Muscle of leg (tissue), 11 donors: ENCODE results near the gene NDUFS2. TPM values are rescaled to one million over a fixed set of nuclear protein-coding genes. Genes with fewer than 3 reads are reported as not detected.

Source experiments
- DNase-seq: peaks from one replicate; pipeline ENCODE4 v3.0.0; 2013
- H3K27ac ChIP-seq: one replicate; pipeline ENCODE4 v1.5.1; 2013; ENCODE audit warnings: mild to moderate bottlenecking, low read length, control low read depth
- H3K27me3 ChIP-seq: one replicate; pipeline ENCODE4 v1.6.1; 2013; ENCODE audit warnings: low read length; ENCODE audit not compliant: control insufficient read depth, insufficient read depth
- H3K36me3 ChIP-seq: one replicate; pipeline ENCODE4 v1.6.1; 2013; ENCODE audit warnings: low read length; ENCODE audit not compliant: control insufficient read depth, insufficient read depth
- H3K4me1 ChIP-seq: one replicate; pipeline ENCODE4 v1.6.1; 2013; ENCODE audit warnings: low read length; ENCODE audit not compliant: control insufficient read depth, insufficient read depth
- H3K4me3 ChIP-seq: one replicate; pipeline ENCODE4 v1.5.1; 2013; ENCODE audit warnings: low read length, control low read depth
- H3K9me3 ChIP-seq: replicated peaks from 2 replicates; pipeline ENCODE4 v1.6.1; 2013; ENCODE audit warnings: low read depth, low read length; ENCODE audit not compliant: control insufficient read depth
- WGBS: methylation state at CpG from one replicate; pipeline ENCODE4 v1.1.5; 2013; ENCODE audit warnings: missing lambda C conversion rate; ENCODE audit not compliant: insufficient coverage; 5-methylcytosine and 5-hydroxymethylcytosine counted together
- polyA plus RNA-seq, 8 donors: library from polyadenylated mRNA; unstranded; fragments of 120-200 nt; gene quantifications; one replicate each; pipeline versions ENCODE4 v1.2.1 to v1.2.3, GENCODE V29; 2013; ENCODE audit warnings: inconsistent platforms in 1 of 8, low replicate concordance in 1 of 8; ENCODE audit not compliant: insufficient read length in 8 of 8, insufficient read depth in 1 of 8
- total RNA-seq: library from RNA; stranded (reverse); fragments of 120-200 nt; gene quantifications from one replicate; pipeline ENCODE4 v1.2.4, GENCODE V29; 2013

Gene NDUFS2
- total and polyA plus RNA-seq, 9 donors, result 84.4 to 163 (median 146) TPM

DNA sequence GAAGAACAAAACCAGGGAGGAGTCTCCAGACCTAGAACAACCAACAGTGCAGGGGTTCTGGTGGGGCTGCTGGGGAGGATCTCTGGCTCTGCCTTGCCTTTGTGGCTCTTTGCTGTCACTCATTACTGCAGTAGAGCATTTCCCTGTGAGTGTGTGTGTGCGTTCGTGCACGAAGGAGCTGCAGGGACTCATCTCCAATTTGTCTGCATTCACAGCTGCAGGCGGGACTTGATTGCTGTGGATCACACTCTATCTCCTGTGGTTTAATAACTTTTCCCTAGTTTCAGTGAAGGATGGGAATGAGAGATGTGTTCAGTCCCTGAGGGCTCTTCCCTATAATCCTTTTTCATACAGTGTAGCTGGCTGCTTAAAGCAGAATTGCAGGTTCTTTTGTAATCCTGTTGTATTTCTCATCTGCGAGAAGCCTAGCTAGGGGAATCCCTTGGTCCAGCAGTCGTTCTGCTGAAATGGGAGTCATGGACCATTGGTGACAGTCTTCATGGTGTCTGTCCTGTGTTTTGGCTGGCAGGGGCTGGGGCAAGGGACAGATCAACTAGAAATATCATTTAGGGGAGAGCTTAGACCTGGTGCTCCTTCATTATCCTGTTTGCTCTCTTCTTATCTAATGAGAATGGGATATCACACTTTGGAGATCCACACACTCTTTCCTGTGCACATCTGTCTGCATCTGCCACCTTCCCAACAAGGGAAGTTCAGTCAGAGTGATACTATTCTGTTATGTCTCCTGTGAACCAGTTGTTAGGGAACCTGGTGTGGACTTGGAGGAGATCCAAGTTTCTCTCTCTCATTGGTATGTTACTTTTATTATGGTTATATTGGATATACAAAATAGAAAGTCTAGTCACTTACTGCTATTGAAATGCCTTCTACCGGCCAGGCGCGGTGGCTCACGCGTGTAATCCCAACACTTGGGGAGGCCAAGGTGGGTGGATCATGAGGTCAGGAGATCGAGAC, 59.4 kb downstream of the NDUFS2 start:
- Histone ChIP-seq H3K4me3 (no peak overlapping the region), H3K4me1 (peaks cover 24% of the 10 kb centered on the region), H3K27ac (no peak overlapping the region), H3K9me3 (peaks cover 9% of the 10 kb centered on the region), H3K36me3 (no peaks in the 10 kb centered on the region), H3K27me3 (peaks cover 40% of the 10 kb centered on the region)
- DNase-seq, result no peak
- WGBS, result 45% methylated on average over 2 of the region's 12 CpGs

Other genes with a start within 250 kb of the NDUFS2 start
- not detected for gene ITLN2, start 247.6 kb upstream of the NDUFS2 start, total RNA-seq
- under 1 TPM in 1 of 8 donors, not detected in 7; 0.56 TPM for gene ITLN2, start 247.6 kb upstream of the NDUFS2 start, polyA plus RNA-seq
- gene F11R, start 181.2 kb upstream of the NDUFS2 start, total RNA-seq, result 11.7 TPM
- gene F11R, start 181.2 kb upstream of the NDUFS2 start, polyA plus RNA-seq, result 10 to 100 TPM in 7 of 8 donors, 1 to 10 TPM in 1; 8.9 to 28.0 (median 12.7) TPM
- gene TSTD1, start 163.4 kb upstream of the NDUFS2 start, total RNA-seq, result 28.8 TPM
- 10 to 100 TPM; 22.4 to 36.7 (median 25.4) TPM for gene TSTD1, start 163.4 kb upstream of the NDUFS2 start, polyA plus RNA-seq
- gene USF1, start 156.4 kb upstream of the NDUFS2 start, total RNA-seq, result 46.9 TPM
- gene USF1, start 156.4 kb upstream of the NDUFS2 start, polyA plus RNA-seq, result 10 to 100 TPM; 34.9 to 42.5 (median 37.9) TPM
- 1.3 TPM for gene ARHGAP30, start 132.5 kb upstream of the NDUFS2 start, total RNA-seq
- gene ARHGAP30, start 132.5 kb upstream of the NDUFS2 start, polyA plus RNA-seq, result 1 to 10 TPM; 2.7 to 3.4 (median 2.9) TPM
- 0.04 TPM for gene NECTIN4, start 112.8 kb upstream of the NDUFS2 start, total RNA-seq
- gene NECTIN4, start 112.8 kb upstream of the NDUFS2 start, polyA plus RNA-seq, result 1 to 10 TPM in 1 of 8 donors, under 1 TPM in 6, not detected in 1; 0.05 to 6.1 (median 0.10) TPM
- gene KLHDC9, start 104.0 kb upstream of the NDUFS2 start, total RNA-seq, result 1.0 TPM
- gene KLHDC9, start 104.0 kb upstream of the NDUFS2 start, polyA plus RNA-seq, result 1 to 10 TPM in 2 of 8 donors, under 1 TPM in 6; 0.23 to 1.5 (median 0.64) TPM
- 29.5 TPM for gene PFDN2, start 84.3 kb upstream of the NDUFS2 start, total RNA-seq
- 10 to 100 TPM; 70.9 to 93.0 (median 74.8) TPM for gene PFDN2, start 84.3 kb upstream of the NDUFS2 start, polyA plus RNA-seq
- 29.1 TPM for gene NIT1, start 84.3 kb upstream of the NDUFS2 start, total RNA-seq
- gene NIT1, start 84.3 kb upstream of the NDUFS2 start, polyA plus RNA-seq, result 10 to 100 TPM; 26.7 to 34.3 (median 30.2) TPM
- gene DEDD, start 69.7 kb upstream of the NDUFS2 start, total RNA-seq, result 16.8 TPM
- gene DEDD, start 69.7 kb upstream of the NDUFS2 start, polyA plus RNA-seq, result 10 to 100 TPM; 36.1 to 48.1 (median 40.7) TPM
- gene UFC1, start 48.4 kb upstream of the NDUFS2 start, total RNA-seq, result 79.8 TPM
- 100 to 1,000 TPM in 7 of 8 donors, 10 to 100 TPM in 1; 90.7 to 132 (median 107) TPM for gene UFC1, start 48.4 kb upstream of the NDUFS2 start, polyA plus RNA-seq
- gene USP21, start 42.9 kb upstream of the NDUFS2 start, total RNA-seq, result 10.4 TPM
- 10 to 100 TPM; 24.6 to 36.2 (median 26.3) TPM for gene USP21, start 42.9 kb upstream of the NDUFS2 start, polyA plus RNA-seq
- 22.4 TPM for gene PPOX, start 35.9 kb upstream of the NDUFS2 start, total RNA-seq
- 10 to 100 TPM; 16.1 to 28.6 (median 22.3) TPM for gene PPOX, start 35.9 kb upstream of the NDUFS2 start, polyA plus RNA-seq
- gene B4GALT3, start 24.9 kb upstream of the NDUFS2 start, total RNA-seq, result 16.7 TPM
- gene B4GALT3, start 24.9 kb upstream of the NDUFS2 start, polyA plus RNA-seq, result 10 to 100 TPM; 22.3 to 29.8 (median 23.5) TPM
- 7.8 TPM for gene ADAMTS4, start 3.3 kb upstream of the NDUFS2 start, total RNA-seq
- 10 to 100 TPM in 4 of 8 donors, 1 to 10 TPM in 4; 8.6 to 14.1 (median 10.6) TPM for gene ADAMTS4, start 3.3 kb upstream of the NDUFS2 start, polyA plus RNA-seq
- 6.9 TPM for gene FCER1G, start 12.9 kb downstream of the NDUFS2 start, total RNA-seq
- gene FCER1G, start 12.9 kb downstream of the NDUFS2 start, polyA plus RNA-seq, result 10 to 100 TPM; 13.2 to 24.9 (median 20.4) TPM
- gene APOA2, start 21.3 kb downstream of the NDUFS2 start, total RNA-seq, result 1.7 TPM
- gene APOA2, start 21.3 kb downstream of the NDUFS2 start, polyA plus RNA-seq, result 10 to 100 TPM in 2 of 8 donors, 1 to 10 TPM in 1, under 1 TPM in 2, not detected in 3; 0.17 to 31.3 (median 1.7) TPM
- 9.3 TPM for gene TOMM40L, start 23.7 kb downstream of the NDUFS2 start, total RNA-seq
- 10 to 100 TPM in 2 of 8 donors, 1 to 10 TPM in 6; 8.7 to 11.0 (median 9.6) TPM for gene TOMM40L, start 23.7 kb downstream of the NDUFS2 start, polyA plus RNA-seq
- not detected for gene NR1I3, start 35.8 kb downstream of the NDUFS2 start, total RNA-seq
- 1 to 10 TPM in 6 of 8 donors, under 1 TPM in 2; 0.50 to 1.5 (median 1.1) TPM for gene NR1I3, start 35.8 kb downstream of the NDUFS2 start, polyA plus RNA-seq
- 0.04 TPM for gene PCP4L1, start 56.4 kb downstream of the NDUFS2 start, total RNA-seq
- gene PCP4L1, start 56.4 kb downstream of the NDUFS2 start, polyA plus RNA-seq, result 1 to 10 TPM in 1 of 8 donors, under 1 TPM in 6, not detected in 1; 0.13 to 1.2 (median 0.37) TPM
- 21.9 TPM for gene MPZ, start 107.6 kb downstream of the NDUFS2 start, total RNA-seq
- 10 to 100 TPM in 5 of 8 donors, 1 to 10 TPM in 3; 6.5 to 38.1 (median 14.3) TPM for gene MPZ, start 107.6 kb downstream of the NDUFS2 start, polyA plus RNA-seq
- 20.2 TPM for gene SDHC, start 112.0 kb downstream of the NDUFS2 start, total RNA-seq
- 100 to 1,000 TPM; 112 to 145 (median 136) TPM for gene SDHC, start 112.0 kb downstream of the NDUFS2 start, polyA plus RNA-seq
- not detected for gene CFAP126, start 165.5 kb downstream of the NDUFS2 start, total RNA-seq
- 1 to 10 TPM in 5 of 8 donors, under 1 TPM in 2, not detected in 1; 0.41 to 2.9 (median 1.5) TPM for gene CFAP126, start 165.5 kb downstream of the NDUFS2 start, polyA plus RNA-seq